DMS114 treated with DMSO at 0.1 percent for 48 hours (cell line): ENCODE results near the gene ZNF845.
A peak's percentile ranks its signal among the peaks of the same experiment; 100 is the strongest.
"Not testable (repeated sequence)": the region's sequence is repeated elsewhere in the genome, so short reads cannot be mapped to it uniquely, and the experiment has no call there.

Experiments
- DNase-seq: peaks from one replicate; lab custom pipeline; 2025; ENCODE audit not compliant: unreplicated experiment; lab: John Stamatoyannopoulos, UW

Gene ZNF845

GRCh38 chr19:53333463-53334449 lies at the start of gene ZNF845:
ZNF845 (plus strand) TSS chr19:53333749; CDS start chr19:53341308, 7,559 bp downstream.
- DNase-seq, result peak; percentile 80

DNA sequence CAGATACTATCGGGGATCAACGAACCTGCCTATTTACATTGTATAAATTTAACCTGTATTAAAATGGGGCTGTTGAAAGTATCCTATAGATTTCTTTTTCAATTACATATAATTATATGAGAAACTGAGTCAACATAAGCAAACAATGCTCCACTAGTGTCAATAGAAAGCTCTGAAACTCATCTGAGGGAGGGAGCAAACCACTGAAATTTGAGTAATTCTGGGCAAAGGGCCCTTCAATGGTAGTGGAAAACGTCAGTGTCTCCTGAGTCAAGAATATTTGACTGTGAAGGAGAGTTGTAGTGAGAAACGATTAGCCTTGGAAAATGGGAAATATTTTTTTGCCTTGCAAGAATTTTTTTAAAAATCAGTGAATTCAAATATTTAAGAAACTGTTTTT lies 48.5 kb upstream of the ZNF845 start:
- no peak for DNase-seq

GRCh38 chr19:53290758-53291549 lies 42.6 kb upstream of the ZNF845 start:
- DNase-seq, result no peak

DNA sequence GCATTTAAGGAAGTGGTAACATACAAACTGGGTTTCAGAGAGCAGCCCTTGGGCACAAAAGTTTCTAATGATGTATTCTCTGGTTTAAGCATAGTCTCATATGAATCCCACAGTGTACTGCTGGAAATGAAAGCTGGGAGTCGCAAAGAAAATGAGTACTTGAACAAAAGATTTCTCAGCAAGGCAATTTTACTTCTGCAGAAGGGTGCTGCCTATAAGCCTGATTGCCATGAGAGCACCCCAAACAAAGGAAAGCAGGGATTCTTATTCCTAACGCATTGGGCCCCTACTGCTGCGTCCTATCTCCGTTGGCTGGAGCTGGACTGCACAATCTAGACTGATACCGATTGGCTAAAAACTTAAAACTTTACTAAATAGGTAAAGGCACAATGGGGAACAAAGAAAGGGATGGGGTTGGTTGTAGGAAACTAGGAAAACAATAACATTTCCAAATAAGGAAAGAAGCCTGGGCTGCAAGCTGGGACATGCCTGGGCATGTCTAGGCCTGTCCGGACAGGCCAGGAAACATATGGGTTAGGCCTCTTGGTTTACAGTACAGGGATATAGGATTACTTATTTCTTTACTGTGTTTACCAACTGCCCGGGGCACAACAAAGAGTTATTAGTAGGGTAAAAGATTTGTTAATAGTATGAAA lies 38.6 kb upstream of the ZNF845 start:
- DNase-seq, result no peak

DNA sequence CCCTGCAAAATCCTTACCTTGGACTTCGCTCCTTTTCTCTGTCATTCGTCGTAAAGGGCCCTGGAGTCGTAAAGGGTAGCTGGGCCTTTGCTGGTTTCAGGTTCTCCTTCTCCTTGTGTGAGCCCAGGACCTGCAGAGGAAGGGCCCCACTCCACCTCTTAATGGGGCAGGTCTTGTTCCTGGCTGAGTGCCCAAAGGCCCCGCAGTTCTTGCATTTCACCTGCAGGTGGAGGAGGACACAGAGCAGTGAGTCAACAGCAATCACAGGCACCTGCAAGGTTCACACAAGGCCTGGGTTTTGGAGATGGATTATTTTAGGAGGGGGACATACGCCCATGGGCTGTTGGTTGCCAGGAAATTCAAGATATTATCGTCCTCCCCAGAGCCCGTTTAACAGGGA lies 32.2 kb upstream of the ZNF845 start:
- not testable (repeated sequence) for DNase-seq

- peak; percentile 66 for DNase-seq
Observed at GRCh38 chr19:53308339-53308811, 25.2 kb upstream of the ZNF845 start.

GRCh38 chr19:53311044-53311443 lies 22.5 kb upstream of the ZNF845 start:
- DNase-seq, result no peak

DNA sequence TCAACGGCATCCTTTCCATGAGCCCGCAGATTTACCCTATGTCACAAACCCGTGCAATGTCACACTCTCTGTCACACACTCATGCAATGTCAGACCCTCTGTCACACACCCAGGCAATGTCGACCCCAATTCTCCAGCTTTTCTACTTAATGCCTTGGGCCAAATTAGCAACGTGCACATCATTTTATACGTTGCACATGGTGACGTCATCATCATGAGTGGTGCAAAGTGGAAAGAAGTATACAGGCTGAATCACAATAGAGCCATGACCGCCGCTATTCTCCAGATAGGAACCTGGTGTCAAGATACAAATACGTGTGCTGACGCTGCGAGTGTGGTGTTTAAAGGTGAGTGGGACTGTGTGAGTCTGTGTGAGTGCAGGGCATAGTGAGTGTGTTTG lies 21.7 kb upstream of the ZNF845 start:
- no peak for DNase-seq

GRCh38 chr19:53328967-53329366 lies 4.6 kb upstream of the ZNF845 start:
- DNase-seq, result no peak

DNA sequence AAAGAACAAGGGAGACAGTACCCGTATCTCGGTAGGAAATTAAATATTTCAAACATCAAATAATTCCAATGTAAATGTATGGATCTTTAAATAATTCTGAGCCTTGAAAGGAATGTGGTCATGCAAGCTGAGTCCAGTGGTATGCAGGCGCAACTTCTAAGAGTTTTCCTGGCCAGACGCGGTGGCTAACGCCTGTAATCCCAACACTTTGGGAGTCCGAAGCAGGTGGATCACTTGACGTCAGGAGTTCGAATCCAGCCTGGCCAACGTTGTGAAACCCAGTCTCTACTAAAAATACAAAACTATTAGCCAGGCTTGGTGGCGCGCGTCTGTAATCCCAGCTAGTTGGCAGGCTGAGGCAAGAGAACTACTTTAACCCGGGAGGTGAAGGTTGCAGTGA lies 1.1 kb upstream of the ZNF845 start:
- DNase-seq, result no peak

GRCh38 chr19:53333066-53333462 lies 485 bp upstream of the ZNF845 start:
- no peak for DNase-seq

DNA sequence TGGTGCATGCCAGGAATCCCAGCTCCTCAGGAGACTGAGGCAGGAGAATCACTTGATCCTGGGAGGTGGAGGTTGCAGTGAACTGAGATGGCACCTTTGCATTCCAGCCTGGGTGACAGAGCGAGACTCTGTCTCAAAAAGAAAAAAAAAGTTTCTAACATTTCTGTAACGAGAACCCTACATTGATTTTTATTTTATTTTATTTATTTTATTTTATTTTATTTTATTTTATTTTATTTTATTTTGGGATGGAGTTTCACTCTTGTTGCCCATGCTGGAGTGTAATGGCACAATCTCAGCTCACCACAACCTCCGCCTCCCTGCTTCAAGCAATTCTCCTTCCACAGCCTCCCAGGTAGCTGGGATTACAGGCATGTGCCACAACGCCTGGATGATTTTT lies 10.9 kb downstream of the ZNF845 start:
- DNase-seq, result not testable (repeated sequence)

GRCh38 chr19:53355739-53356138 lies 22.2 kb downstream of the ZNF845 start:
- DNase-seq, result no peak

GRCh38 chr19:53357821-53358581 lies 24.5 kb downstream of the ZNF845 start:
- no peak for DNase-seq

- not testable (repeated sequence) for DNase-seq
Observed at GRCh38 chr19:53360056-53360455, 26.5 kb downstream of the ZNF845 start.

GRCh38 chr19:53365134-53365898 lies 31.8 kb downstream of the ZNF845 start, which contains the start of gene ZNF525:
ZNF525 (plus strand) TSS chr19:53365705; CDS start chr19:53372282, 6,577 bp downstream.
- peak; percentile 74 for DNase-seq

DNA sequence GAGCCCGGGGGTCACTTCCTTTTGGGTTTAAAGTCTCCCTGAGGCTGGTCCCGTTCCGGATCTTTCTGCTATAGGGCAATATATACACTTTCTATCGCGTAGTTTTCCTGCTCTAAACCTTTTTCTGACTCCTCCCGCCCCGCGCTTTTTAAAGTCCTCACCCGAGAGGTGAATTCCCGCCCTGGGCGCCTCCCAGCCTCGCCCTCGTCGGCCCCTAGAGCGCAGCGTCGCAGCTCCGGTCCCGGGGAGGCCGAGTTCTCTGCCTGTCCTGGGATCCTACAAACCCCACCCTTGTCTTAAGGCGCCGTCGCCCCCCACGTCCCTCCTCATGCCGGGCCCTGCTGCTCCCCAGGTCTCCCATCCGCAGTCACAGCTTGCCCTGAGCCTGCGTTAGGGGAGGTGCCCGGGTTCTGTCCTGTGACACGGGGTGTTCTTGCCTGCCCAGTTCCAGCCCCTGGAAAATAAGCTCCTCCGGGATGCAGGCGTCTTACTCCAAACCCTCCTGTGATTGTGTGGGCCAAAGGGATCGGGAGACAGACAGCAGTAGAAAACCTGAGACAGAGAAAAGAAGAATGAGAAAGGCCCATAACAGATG lies 32.4 kb downstream of the ZNF845 start:
- DNase-seq, result peak; percentile 48

DNA sequence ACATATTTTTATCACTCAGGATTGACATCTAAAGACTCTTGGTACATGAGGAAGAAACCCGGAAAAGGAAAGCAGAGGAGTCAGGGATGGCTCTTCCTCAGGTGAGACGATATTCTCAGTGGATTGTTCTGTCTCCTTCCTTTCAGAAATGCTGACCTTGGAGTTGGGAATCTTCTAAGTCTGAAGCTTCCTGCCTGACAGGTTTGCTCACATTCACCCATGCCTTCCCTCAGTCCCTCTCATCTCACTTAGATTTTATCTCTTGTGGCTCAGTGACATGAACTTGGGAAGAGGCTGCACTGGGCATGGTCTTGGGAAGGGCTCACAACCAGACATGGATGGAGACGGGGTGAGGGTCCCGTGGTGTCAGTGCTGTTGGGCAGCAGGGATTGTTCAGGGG lies 38.6 kb downstream of the ZNF845 start:
- no peak for DNase-seq

GRCh38 chr19:53374288-53374687 lies 40.7 kb downstream of the ZNF845 start:
- no peak for DNase-seq
